ENCODE measurements around the gene CIRBP. TPM values are rescaled to one million over a fixed set of nuclear protein-coding genes. Genes with fewer than 3 reads are reported as not detected.

Gene CIRBP
- total and polyA plus RNA-seq, 9 of the 15 experiments (the other 6 are each of a cell fraction or from before 2014, with no cell fraction given): 20.5 to 327 (median 176) TPM

DNA sequence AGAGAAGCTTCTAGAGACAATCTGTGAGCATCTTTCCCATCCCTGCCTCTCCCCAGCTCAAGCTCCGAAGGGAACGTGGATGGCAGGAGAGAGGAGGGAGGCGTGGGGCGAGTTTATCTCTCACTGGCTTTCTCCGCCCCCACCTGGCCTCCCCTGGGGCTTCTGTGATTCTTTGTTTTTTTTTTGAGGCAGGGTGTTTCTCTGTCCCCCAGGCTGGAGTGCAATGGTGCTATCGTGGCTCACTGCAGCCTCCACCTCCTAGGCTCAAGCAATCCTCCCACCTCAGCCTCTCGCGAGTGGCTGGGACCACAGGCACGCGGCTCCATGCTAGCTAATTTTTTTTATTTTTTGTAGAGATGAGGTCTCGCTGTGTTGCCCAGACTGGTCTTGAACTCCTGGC lies 39.6 kb downstream of the CIRBP start (continued):
- no peak for TF ChIP-seq C11orf30 (IDR thresholded peaks at IDR 0.05; ENCODE audit: low read depth)
- TF ChIP-seq POLR3G (IDR thresholded peaks at IDR 0.05; ENCODE audit: extremely low read depth, insufficient read length, insufficient replicate concordance): no peak
- no peak for TF ChIP-seq HNRNPH1 (optimal IDR thresholded peaks at IDR 0.05; ENCODE audit: low read depth, low read length)
- TF ChIP-seq MYC (IDR thresholded peaks at IDR 0.05; ENCODE audit: low read depth, low read length): 0 out of 2 replicates have a peak, but pooled peaks have one; percentile 26
- no peak for TF ChIP-seq MYC (CRISPR knock-in tag; IDR thresholded peaks at IDR 0.05; ENCODE audit: borderline replicate concordance, low read depth)
- no peak for TF ChIP-seq GABPB2 (CRISPR knock-in tag; conservative IDR thresholded peaks at IDR 0.05)
- TF ChIP-seq, protein P1, sequence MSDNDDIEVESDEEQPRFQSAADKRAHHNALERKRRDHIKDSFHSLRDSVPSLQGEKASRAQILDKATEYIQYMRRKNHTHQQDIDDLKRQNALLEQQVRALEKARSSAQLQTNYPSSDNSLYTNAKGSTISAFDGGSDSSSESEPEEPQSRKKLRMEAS (CRISPR knock-in tag; IDR thresholded peaks at IDR 0.05): peak; percentile 72; the same call in 1 of the 2 replicates
- TF ChIP-seq BRF1 (IDR thresholded peaks at IDR 0.05; ENCODE audit: borderline replicate concordance, extremely low read depth, insufficient read length): no peak
- TF ChIP-seq NCOA2 (IDR thresholded peaks at IDR 0.05; ENCODE audit: partially characterized antibody in 2 of 2): no peak
- no peak for TF ChIP-seq SPI1 (IDR thresholded peaks at IDR 0.05; ENCODE audit: borderline replicate concordance, low read depth, low read length)
- TF ChIP-seq, protein P2, sequence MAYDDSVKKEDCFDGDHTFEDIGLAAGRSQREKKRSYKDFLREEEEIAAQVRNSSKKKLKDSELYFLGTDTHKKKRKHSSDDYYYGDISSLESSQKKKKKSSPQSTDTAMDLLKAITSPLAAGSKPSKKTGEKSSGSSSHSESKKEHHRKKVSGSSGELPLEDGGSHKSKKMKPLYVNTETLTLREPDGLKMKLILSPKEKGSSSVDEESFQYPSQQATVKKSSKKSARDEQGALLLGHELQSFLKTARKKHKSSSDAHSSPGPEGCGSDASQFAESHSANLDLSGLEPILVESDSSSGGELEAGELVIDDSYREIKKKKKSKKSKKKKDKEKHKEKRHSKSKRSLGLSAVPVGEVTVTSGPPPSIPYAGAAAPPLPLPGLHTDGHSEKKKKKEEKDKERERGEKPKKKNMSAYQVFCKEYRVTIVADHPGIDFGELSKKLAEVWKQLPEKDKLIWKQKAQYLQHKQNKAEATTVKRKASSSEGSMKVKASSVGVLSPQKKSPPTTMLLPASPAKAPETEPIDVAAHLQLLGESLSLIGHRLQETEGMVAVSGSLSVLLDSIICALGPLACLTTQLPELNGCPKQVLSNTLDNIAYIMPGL (CRISPR knock-in tag; IDR thresholded peaks at IDR 0.05): no peak
- no peak for TF ChIP-seq CHCHD3 (CRISPR knock-in tag; IDR thresholded peaks at IDR 0.05)
- TF ChIP-seq, protein P3, sequence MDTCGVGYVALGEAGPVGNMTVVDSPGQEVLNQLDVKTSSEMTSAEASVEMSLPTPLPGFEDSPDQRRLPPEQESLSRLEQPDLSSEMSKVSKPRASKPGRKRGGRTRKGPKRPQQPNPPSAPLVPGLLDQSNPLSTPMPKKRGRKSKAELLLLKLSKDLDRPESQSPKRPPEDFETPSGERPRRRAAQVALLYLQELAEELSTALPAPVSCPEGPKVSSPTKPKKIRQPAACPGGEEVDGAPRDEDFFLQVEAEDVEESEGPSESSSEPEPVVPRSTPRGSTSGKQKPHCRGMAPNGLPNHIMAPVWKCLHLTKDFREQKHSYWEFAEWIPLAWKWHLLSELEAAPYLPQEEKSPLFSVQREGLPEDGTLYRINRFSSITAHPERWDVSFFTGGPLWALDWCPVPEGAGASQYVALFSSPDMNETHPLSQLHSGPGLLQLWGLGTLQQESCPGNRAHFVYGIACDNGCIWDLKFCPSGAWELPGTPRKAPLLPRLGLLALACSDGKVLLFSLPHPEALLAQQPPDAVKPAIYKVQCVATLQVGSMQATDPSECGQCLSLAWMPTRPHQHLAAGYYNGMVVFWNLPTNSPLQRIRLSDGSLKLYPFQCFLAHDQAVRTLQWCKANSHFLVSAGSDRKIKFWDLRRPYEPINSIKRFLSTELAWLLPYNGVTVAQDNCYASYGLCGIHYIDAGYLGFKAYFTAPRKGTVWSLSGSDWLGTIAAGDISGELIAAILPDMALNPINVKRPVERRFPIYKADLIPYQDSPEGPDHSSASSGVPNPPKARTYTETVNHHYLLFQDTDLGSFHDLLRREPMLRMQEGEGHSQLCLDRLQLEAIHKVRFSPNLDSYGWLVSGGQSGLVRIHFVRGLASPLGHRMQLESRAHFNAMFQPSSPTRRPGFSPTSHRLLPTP (IDR thresholded peaks at IDR 0.05; ENCODE audit: borderline replicate concordance, extremely low read depth, insufficient read length): no peak
- peak; percentile 80 for TF ChIP-seq EGR1 (conservative IDR thresholded peaks at IDR 0.05)
- TF ChIP-seq ZEB2 (IDR thresholded peaks at IDR 0.05): no peak
- TF ChIP-seq HOXB6 (CRISPR knock-in tag; IDR thresholded peaks at IDR 0.05; ENCODE audit: borderline replicate concordance): no peak
- TF ChIP-seq, protein P4, sequence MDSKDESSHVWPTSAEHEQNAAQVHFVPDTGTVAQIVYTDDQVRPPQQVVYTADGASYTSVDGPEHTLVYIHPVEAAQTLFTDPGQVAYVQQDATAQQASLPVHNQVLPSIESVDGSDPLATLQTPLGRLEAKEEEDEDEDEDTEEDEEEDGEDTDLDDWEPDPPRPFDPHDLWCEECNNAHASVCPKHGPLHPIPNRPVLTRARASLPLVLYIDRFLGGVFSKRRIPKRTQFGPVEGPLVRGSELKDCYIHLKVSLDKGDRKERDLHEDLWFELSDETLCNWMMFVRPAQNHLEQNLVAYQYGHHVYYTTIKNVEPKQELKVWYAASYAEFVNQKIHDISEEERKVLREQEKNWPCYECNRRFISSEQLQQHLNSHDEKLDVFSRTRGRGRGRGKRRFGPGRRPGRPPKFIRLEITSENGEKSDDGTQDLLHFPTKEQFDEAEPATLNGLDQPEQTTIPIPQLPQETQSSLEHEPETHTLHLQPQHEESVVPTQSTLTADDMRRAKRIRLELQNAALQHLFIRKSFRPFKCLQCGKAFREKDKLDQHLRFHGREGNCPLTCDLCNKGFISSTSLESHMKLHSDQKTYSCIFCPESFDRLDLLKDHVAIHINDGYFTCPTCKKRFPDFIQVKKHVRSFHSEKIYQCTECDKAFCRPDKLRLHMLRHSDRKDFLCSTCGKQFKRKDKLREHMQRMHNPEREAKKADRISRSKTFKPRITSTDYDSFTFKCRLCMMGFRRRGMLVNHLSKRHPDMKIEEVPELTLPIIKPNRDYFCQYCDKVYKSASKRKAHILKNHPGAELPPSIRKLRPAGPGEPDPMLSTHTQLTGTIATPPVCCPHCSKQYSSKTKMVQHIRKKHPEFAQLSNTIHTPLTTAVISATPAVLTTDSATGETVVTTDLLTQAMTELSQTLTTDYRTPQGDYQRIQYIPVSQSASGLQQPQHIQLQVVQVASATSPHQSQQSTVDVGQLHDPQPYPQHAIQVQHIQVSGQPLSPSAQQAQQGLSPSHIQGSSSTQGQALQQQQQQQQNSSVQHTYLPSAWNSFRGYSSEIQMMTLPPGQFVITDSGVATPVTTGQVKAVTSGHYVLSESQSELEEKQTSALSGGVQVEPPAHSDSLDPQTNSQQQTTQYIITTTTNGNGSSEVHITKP (IDR thresholded peaks at IDR 0.05; ENCODE audit: partially characterized antibody): peak; percentile 17
- no peak for TF ChIP-seq DNMT1 (IDR thresholded peaks at IDR 0.05)
- TF ChIP-seq ZNF707 (CRISPR knock-in tag; conservative IDR thresholded peaks at IDR 0.05): no peak
- TF ChIP-seq SMARCA4 (IDR thresholded peaks at IDR 0.05): peak; percentile 31; the same call in 1 of the 2 replicates
- TF ChIP-seq SMARCE1 (IDR thresholded peaks at IDR 0.05): 0 out of 2 replicates have a peak, but pooled peaks have one; percentile 12
- no peak for TF ChIP-seq DIDO1 (tag; IDR thresholded peaks at IDR 0.05; ENCODE audit: low read depth)

All from K562 (cell line).